ENCODE data around the gene MAS1. TPM values are rescaled to one million over a fixed set of nuclear protein-coding genes. Genes with fewer than 3 reads are reported as not detected.

The MAS1 gene
- total and polyA plus RNA-seq, 10 of the 15 experiments (the other 5 are each of a cell fraction or from before 2014, with no cell fraction given) = under 0.01 to 0.08 TPM; not detected in 8

- TF ChIP-seq IKZF1 (conservative IDR thresholded peaks at IDR 0.05) (0 out of 2 replicates have a peak, but pooled peaks have one; percentile 9), TARDBP (IDR thresholded peaks at IDR 0.05; ENCODE audit: borderline replicate concordance) (no peak), SREBF2 (IDR thresholded peaks at IDR 0.05; ENCODE audit: low read length) (no peak)
- RAD21 ChIA-PET (ENCODE audit: unreplicated experiment) = no interaction called here
- no peak overlapping the region; the same call in 1 of the 2 replicates for H2AFZ ChIP-seq (ENCODE audit: control insufficient read depth, low read depth, low read length)
- no peak overlapping the region for H3K4me3 ChIP-seq
- SMC1A ChIA-PET (ENCODE audit: uncharacterized antibody, unreplicated experiment) = interaction anchor here (1.3 to 2.5 kb wide), 3 partner anchors 12 to 18 kb away, joined by 4 to 7 read pairs (median 5); no protein-coding TSS in a partner anchor
- no peaks in the 10 kb centered on the region for H3K9me3 ChIP-seq (replicated peaks; ENCODE audit: control insufficient read depth, insufficient read depth, low read length)
- no peak for DNase-seq (ENCODE audit: low read depth, low spot score)
- no peaks in the 10 kb centered on the region for H3K79me2 ChIP-seq (ENCODE audit: control insufficient read depth, insufficient read depth, low read length)
- no TSS peak for BruUV-seq (replicated peaks)
- in situ Hi-C loops (cut with MboI) (no loop called here), intact Hi-C loops (cut with micrococcal nuclease; ENCODE audit: unreplicated experiment) (no loop called here)
- H3K4me1 ChIP-seq (ENCODE audit: control insufficient read depth, insufficient read depth, low read length) = peaks cover 6% of the 10 kb centered on the region
- no peak for ATAC-seq
- H4K20me1 ChIP-seq (ENCODE audit: control insufficient read depth, insufficient read depth) = no peaks in the 10 kb centered on the region
- no peak overlapping the region for H3K9ac ChIP-seq (ENCODE audit: control insufficient read depth, insufficient read depth, low read length)
- 23% methylated on average over 9 of the region's 9 CpGs for WGBS (ENCODE audit: insufficient coverage, insufficient replicate concordance, low lambda C conversion rate, missing lambda C conversion rate)
- POLR2A ChIA-PET = no interaction called here
- no peak overlapping the region; the same call in 1 of the 2 replicates for H3K4me2 ChIP-seq (ENCODE audit: control insufficient read depth, insufficient read depth)
- CTCF ChIA-PET = interaction anchor here (4.9 kb wide), 1 partner anchor 13 kb away, joined by 26 read pairs; no protein-coding TSS in a partner anchor
- H3K27ac ChIP-seq (ENCODE audit: control insufficient read depth, insufficient read depth) = no peak overlapping the region
- no peaks in the 10 kb centered on the region; a peak in 1 of 4 replicates for H3K27me3 ChIP-seq (replicated peaks in 1 of 2; ENCODE audit: control insufficient read depth in 2 of 2, insufficient read depth in 2 of 2, low read length in 1 of 2)
- H3K36me3 ChIP-seq (ENCODE audit: control insufficient read depth in 2 of 2, insufficient read depth in 2 of 2, low read length in 1 of 2) = no peaks in the 10 kb centered on the region
- no peak for FAIRE-seq
Measured at GRCh38 chr6:159916752-159917151, 26.0 kb downstream of the MAS1 start.

GRCh38 chr6:159919011-159919511 lies 28.3 kb downstream of the MAS1 start:
- ChIA-PET CTCF (no interaction called here), RAD21 (ENCODE audit: unreplicated experiment) (interaction anchor here (1.0 kb wide), 1 partner anchor 22 kb away, joined by 3 read pairs; no protein-coding TSS in a partner anchor), SMC1A (ENCODE audit: uncharacterized antibody, unreplicated experiment) (no interaction called here), POLR2A (no interaction called here)
- no peak for ATAC-seq
- BruUV-seq (replicated peaks) = no TSS peak
- Histone ChIP-seq H3K27me3 (replicated peaks in 1 of 2; ENCODE audit: control insufficient read depth in 2 of 2, insufficient read depth in 2 of 2, low read length in 1 of 2) (no peaks in the 10 kb centered on the region), H3K36me3 (ENCODE audit: control insufficient read depth in 2 of 2, insufficient read depth in 2 of 2, low read length in 1 of 2) (no peaks in the 10 kb centered on the region), H4K20me1 (ENCODE audit: control insufficient read depth, insufficient read depth) (no peaks in the 10 kb centered on the region), H3K4me3 (no peak overlapping the region), H3K79me2 (ENCODE audit: control insufficient read depth, insufficient read depth, low read length) (no peaks in the 10 kb centered on the region), H3K27ac (ENCODE audit: control insufficient read depth, insufficient read depth) (no peak overlapping the region), H2AFZ (ENCODE audit: control insufficient read depth, low read depth, low read length) (no peak overlapping the region), H3K4me1 (ENCODE audit: control insufficient read depth, insufficient read depth, low read length) (peaks cover 6% of the 10 kb centered on the region), H3K9ac (ENCODE audit: control insufficient read depth, insufficient read depth, low read length) (no peak overlapping the region), H3K9me3 (replicated peaks; ENCODE audit: control insufficient read depth, insufficient read depth, low read length) (no peaks in the 10 kb centered on the region), H3K4me2 (ENCODE audit: control insufficient read depth, insufficient read depth) (no peak overlapping the region)
- in situ Hi-C loops (cut with MboI) = no loop called here
- WGBS (ENCODE audit: insufficient coverage, insufficient replicate concordance, low lambda C conversion rate, missing lambda C conversion rate) = 67% methylated on average over 7 of the region's 7 CpGs
- DNase-seq (ENCODE audit: low read depth, low spot score) = no peak
- FAIRE-seq = no peak
- intact Hi-C loops (cut with micrococcal nuclease; ENCODE audit: unreplicated experiment) = no loop called here
- no peak for TF ChIP-seq HDAC6 (IDR thresholded peaks at IDR 0.05; ENCODE audit: unreplicated experiment)
- no peak for TF ChIP-seq IKZF2 (IDR thresholded peaks at IDR 0.05)
- TF ChIP-seq FOXM1 (IDR thresholded peaks at IDR 0.05; ENCODE audit: low read depth, low read length) = no peak
- TF ChIP-seq RELA (IDR thresholded peaks at IDR 0.05; ENCODE audit: borderline replicate concordance, partially characterized antibody) = no peak
- TF ChIP-seq TAF1 (IDR thresholded peaks at IDR 0.05; ENCODE audit: borderline replicate concordance, low read depth, low read length) = no peak
- TF ChIP-seq BACH1 (IDR thresholded peaks at IDR 0.05; ENCODE audit: borderline replicate concordance) = no peak
- no peak for TF ChIP-seq SIN3A (IDR thresholded peaks at IDR 0.05; ENCODE audit: low read depth, low read length)
- TF ChIP-seq ZNF217 (IDR thresholded peaks at IDR 0.05) = no peak
- TF ChIP-seq CREM (IDR thresholded peaks at IDR 0.05; ENCODE audit: low read depth) = no peak
- no peak for TF ChIP-seq IRF4 (IDR thresholded peaks at IDR 0.05; ENCODE audit: low read depth, low read length)
- TF ChIP-seq ZNF592 (IDR thresholded peaks at IDR 0.05) = no peak
- TF ChIP-seq BRCA1 (IDR thresholded peaks at IDR 0.05; ENCODE audit: low read depth, low read length) = no peak
- TF ChIP-seq SUZ12 (IDR thresholded peaks at IDR 0.05; ENCODE audit: unreplicated experiment) = no peak
- TF ChIP-seq FOS (IDR thresholded peaks at IDR 0.05; ENCODE audit: borderline replicate concordance, extremely low read depth, insufficient read length) = no peak

All from GM12878 (cell line).